Cortex of kidney (tissue), 1 donor: Measurements from ENCODE around the gene ZMAT3.
"Not testable (repeated sequence)": the region's sequence is repeated elsewhere in the genome, so short reads cannot be mapped to it uniquely, and the experiment has no call there.

Experiments used
- DNase-seq: peaks from one replicate; lab custom pipeline; 2025; lab: John Stamatoyannopoulos, UW

Gene ZMAT3

GRCh38 chr3:179068779-179069530, 2.7 kb downstream of the ZMAT3 start:
- no peak for DNase-seq

GRCh38 chr3:179067839-179068238, 3.8 kb downstream of the ZMAT3 start:
- no peak for DNase-seq

GRCh38 chr3:179067291-179067690, 4.3 kb downstream of the ZMAT3 start:
- DNase-seq: no peak

GRCh38 chr3:179063945-179064560, 7.6 kb downstream of the ZMAT3 start:
- DNase-seq: no peak

- no peak for DNase-seq
Measured at GRCh38 chr3:179056326-179056725, 15.3 kb downstream of the ZMAT3 start.

- not testable (repeated sequence) for DNase-seq
Measured at GRCh38 chr3:179054565-179054964, 17.0 kb downstream of the ZMAT3 start.

GRCh38 chr3:179046497-179047353, 24.9 kb downstream of the ZMAT3 start:
- DNase-seq: no peak

- DNase-seq: no peak
Measured at GRCh38 chr3:179045719-179046402, 25.7 kb downstream of the ZMAT3 start.

- not testable (repeated sequence) for DNase-seq
Measured at GRCh38 chr3:179038899-179039251, 32.7 kb downstream of the ZMAT3 start.

GRCh38 chr3:179038216-179038898, 33.3 kb downstream of the ZMAT3 start:
- DNase-seq: no peak

- DNase-seq: no peak
Measured at GRCh38 chr3:179037351-179037750, 34.3 kb downstream of the ZMAT3 start.

- DNase-seq: no peak
Measured at GRCh38 chr3:179036626-179037300, 34.8 kb downstream of the ZMAT3 start.

- DNase-seq: no peak
Measured at GRCh38 chr3:179036226-179036625, 35.4 kb downstream of the ZMAT3 start.

GRCh38 chr3:179035232-179035631, 36.4 kb downstream of the ZMAT3 start:
- no peak for DNase-seq

- not testable (repeated sequence) for DNase-seq
Measured at GRCh38 chr3:179033304-179033657, 38.3 kb downstream of the ZMAT3 start.

GRCh38 chr3:179032454-179033303, 38.9 kb downstream of the ZMAT3 start:
- not testable (repeated sequence) for DNase-seq

GRCh38 chr3:179029096-179029495, 42.5 kb downstream of the ZMAT3 start:
- no peak for DNase-seq

- DNase-seq: no peak
Measured at GRCh38 chr3:179028408-179028807, 43.2 kb downstream of the ZMAT3 start.

GRCh38 chr3:179027326-179027900, 44.2 kb downstream of the ZMAT3 start:
- no peak for DNase-seq

- no peak for DNase-seq
Measured at GRCh38 chr3:179026636-179027035, 45.0 kb downstream of the ZMAT3 start.
